Measurements from ENCODE around the gene NEU3. TPM values are rescaled to one million over a fixed set of nuclear protein-coding genes. Genes with fewer than 3 reads are reported as not detected.
"Not testable (repeated sequence)": the region's sequence is repeated elsewhere in the genome, so short reads cannot be mapped to it uniquely, and the experiment has no call there.

The NEU3 gene
- total and polyA plus RNA-seq, 8 donors = 9.7 to 15.3 (median 14.6) TPM

DNA sequence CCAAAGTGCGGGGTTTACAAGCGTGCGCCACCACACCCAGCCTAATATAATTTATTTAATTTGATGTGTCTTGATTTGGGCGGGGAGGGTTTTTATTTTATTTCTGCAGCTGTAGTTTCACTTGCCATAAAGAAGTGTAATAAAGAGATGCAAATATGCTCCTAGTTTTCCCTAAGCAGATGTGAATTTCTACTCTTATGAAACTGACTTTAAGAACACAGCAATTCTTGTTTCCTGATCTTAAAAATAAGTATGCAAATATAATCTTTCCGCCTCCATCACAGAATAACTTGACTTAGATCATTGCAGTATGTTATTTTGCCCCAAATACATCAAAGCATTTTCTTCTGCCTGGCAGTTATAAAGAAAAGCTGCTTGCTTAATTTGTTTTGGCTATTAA lies 35.3 kb upstream of the NEU3 start:
- no peak overlapping the region for H3K4me3 ChIP-seq
- H3K36me3 ChIP-seq = peaks cover 0 to 8% of the 10 kb centered on the region in 2 donors
- H3K4me1 ChIP-seq = peaks cover 21 to 68% of the 10 kb centered on the region in 2 donors
- intact Hi-C loops (cut with DNase I) = no loop called here
- no peak overlapping the region for H3K27ac ChIP-seq
- no peaks in the 10 kb centered on the region for H3K9me3 ChIP-seq
- TF ChIP-seq, protein P1, sequence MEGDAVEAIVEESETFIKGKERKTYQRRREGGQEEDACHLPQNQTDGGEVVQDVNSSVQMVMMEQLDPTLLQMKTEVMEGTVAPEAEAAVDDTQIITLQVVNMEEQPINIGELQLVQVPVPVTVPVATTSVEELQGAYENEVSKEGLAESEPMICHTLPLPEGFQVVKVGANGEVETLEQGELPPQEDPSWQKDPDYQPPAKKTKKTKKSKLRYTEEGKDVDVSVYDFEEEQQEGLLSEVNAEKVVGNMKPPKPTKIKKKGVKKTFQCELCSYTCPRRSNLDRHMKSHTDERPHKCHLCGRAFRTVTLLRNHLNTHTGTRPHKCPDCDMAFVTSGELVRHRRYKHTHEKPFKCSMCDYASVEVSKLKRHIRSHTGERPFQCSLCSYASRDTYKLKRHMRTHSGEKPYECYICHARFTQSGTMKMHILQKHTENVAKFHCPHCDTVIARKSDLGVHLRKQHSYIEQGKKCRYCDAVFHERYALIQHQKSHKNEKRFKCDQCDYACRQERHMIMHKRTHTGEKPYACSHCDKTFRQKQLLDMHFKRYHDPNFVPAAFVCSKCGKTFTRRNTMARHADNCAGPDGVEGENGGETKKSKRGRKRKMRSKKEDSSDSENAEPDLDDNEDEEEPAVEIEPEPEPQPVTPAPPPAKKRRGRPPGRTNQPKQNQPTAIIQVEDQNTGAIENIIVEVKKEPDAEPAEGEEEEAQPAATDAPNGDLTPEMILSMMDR (IDR thresholded peaks at IDR 0.05) = no peak
- ATAC-seq = no peak
- H3K27me3 ChIP-seq = no peaks in the 10 kb centered on the region
- no peak for DNase-seq

DNA sequence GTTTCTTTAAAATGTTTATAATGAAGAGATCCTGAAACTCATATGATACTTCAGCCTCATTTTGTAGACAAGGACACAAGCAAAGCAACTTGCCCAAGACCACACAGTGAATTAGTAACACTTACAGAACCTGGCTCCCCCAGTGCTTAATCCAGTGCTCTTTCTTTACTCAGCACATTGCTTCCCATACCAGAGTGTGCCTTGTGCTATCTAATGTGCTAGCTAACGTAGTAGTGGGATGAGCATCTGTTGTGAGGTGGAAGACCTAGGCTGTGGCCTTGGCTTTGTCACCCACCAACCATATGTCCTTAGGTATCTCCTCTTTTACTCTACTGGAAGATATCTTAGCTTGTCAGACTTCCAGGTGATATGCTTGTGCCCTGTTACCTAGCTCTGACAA lies 34.5 kb upstream of the NEU3 start:
- ATAC-seq (no peak), DNase-seq (no peak)
- TF ChIP-seq, protein P1 (IDR thresholded peaks at IDR 0.05) = no peak
- no peak overlapping the region for H3K4me3 ChIP-seq
- H3K27me3 ChIP-seq = no peaks in the 10 kb centered on the region
- peaks cover 21 to 69% of the 10 kb centered on the region in 2 donors for H3K4me1 ChIP-seq
- H3K27ac ChIP-seq = no peak overlapping the region
- H3K9me3 ChIP-seq = no peaks in the 10 kb centered on the region
- peaks cover 0 to 8% of the 10 kb centered on the region in 2 donors for H3K36me3 ChIP-seq
- intact Hi-C loops (cut with DNase I) = no loop called here

DNA sequence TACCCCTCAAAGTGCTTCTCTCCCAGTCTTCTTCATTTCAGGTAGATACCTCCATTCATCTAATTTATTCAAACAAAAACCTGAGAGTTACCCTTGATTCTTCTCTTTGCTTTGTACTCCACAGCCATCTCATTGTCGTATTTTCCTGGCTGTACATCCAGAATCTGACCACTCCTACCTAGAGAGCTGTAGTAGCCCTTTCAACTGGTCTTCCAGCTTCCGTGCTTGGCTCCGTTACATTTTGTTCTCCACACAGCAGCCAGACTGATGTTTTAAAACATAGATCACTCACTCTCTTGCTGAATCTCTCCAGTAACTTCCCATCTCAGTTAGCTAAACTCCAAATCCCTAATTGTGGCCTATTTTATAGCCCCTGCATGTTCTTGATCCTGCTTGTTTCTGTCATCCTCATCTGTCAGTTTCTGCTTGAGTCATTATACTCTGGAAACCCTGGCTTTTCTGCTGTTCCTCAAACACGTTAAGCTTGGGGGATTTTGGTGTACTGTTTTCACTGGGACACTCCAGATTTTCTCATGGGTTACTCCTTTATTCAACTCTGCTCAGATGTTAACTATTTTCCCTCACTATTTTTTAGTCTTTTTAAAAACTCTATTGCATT lies 32.2 kb upstream of the NEU3 start:
- intact Hi-C loops (cut with DNase I) = no loop called here
- DNase-seq (no peak), ATAC-seq (no peak)
- H3K27me3 ChIP-seq = no peaks in the 10 kb centered on the region
- H3K4me3 ChIP-seq = no peak overlapping the region
- TF ChIP-seq, protein P1 (IDR thresholded peaks at IDR 0.05) = no peak
- H3K4me1 ChIP-seq = peaks cover 12 to 60% of the 10 kb centered on the region in 2 donors
- peaks cover 0 to 15% of the 10 kb centered on the region in 2 donors for H3K36me3 ChIP-seq
- no peak overlapping the region for H3K27ac ChIP-seq
- H3K9me3 ChIP-seq = no peaks in the 10 kb centered on the region

DNA sequence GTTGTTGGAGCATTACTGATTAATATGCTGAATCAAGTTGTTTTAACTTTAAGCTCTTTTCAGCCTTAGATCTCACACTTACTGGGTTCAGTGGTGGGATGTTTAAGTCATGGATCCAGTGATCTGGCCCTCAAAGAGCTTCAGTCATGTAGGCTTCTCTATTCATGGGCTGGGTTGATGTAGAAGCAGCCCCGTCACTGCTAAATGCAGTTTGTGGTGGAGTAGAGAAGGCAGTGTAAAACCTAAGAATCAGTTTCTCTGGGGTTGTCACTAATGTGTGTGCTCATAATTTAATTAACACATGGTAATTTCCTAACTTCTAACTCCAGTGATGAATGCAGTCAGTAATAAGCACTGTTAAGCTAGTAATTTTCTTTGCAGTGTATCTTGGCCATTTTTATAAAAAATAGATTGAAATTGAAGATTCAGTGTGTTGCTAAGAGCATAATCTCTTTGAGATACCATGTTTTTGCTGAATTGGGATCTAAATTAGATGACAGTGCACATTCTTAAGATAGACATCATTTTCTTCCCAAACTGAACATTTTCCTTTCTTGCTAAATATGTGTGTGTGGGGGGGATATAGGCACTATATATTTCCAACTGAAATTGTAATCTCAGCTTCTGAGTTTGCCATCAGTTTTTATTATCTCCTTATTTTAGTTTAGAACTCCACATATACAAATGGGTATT lies 30.6 kb upstream of the NEU3 start:
- Histone ChIP-seq H3K9me3 (no peaks in the 10 kb centered on the region), H3K36me3 (peaks cover 0 to 9% of the 10 kb centered on the region in 2 donors), H3K27me3 (no peaks in the 10 kb centered on the region), H3K4me1 (peaks cover 12 to 50% of the 10 kb centered on the region in 2 donors), H3K27ac (no peak overlapping the region), H3K4me3 (no peak overlapping the region)
- DNase-seq (no peak), ATAC-seq (no peak)
- intact Hi-C loops (cut with DNase I) = no loop called here
- TF ChIP-seq, protein P1 (IDR thresholded peaks at IDR 0.05) = no peak

DNA sequence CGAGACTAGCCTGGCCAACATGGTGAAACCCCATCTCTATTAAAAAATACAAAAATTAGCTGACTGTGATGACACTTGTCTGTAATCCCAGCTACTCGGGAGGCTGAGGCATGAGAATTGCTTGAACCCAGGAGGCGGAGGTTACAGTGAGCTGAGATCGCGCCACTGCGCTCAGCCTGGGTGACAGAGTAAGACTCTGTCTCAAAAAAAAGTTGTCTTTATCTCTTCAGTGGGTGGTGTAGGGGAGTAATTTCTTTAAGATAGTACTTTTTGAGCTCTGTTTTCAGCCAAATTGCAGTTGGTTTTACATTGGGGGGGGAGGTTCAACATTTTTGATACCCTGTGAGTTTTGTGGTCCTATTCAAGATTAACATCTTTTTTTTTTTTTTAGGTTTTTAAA lies 28.6 kb upstream of the NEU3 start:
- H3K36me3 ChIP-seq; H3K9me3 ChIP-seq; DNase-seq; H3K27ac ChIP-seq; H3K4me3 ChIP-seq; H3K27me3 ChIP-seq; ATAC-seq; intact Hi-C loops (cut with DNase I): not testable (repeated sequence)
- peaks cover 12 to 43% of the 10 kb centered on the region in 2 donors for H3K4me1 ChIP-seq

Measured in left lung (tissue), 10 donors.